NCI-H526 (cell line): ENCODE results near the gene MBD5.
"Not testable (repeated sequence)": the region's sequence is repeated elsewhere in the genome, so short reads cannot be mapped to it uniquely, and the experiment has no call there.

Source experiments
- DNase-seq, 2 experiments: peaks; one replicate each; lab custom pipeline; 2025; lab: John Stamatoyannopoulos, UW

Gene MBD5

DNA sequence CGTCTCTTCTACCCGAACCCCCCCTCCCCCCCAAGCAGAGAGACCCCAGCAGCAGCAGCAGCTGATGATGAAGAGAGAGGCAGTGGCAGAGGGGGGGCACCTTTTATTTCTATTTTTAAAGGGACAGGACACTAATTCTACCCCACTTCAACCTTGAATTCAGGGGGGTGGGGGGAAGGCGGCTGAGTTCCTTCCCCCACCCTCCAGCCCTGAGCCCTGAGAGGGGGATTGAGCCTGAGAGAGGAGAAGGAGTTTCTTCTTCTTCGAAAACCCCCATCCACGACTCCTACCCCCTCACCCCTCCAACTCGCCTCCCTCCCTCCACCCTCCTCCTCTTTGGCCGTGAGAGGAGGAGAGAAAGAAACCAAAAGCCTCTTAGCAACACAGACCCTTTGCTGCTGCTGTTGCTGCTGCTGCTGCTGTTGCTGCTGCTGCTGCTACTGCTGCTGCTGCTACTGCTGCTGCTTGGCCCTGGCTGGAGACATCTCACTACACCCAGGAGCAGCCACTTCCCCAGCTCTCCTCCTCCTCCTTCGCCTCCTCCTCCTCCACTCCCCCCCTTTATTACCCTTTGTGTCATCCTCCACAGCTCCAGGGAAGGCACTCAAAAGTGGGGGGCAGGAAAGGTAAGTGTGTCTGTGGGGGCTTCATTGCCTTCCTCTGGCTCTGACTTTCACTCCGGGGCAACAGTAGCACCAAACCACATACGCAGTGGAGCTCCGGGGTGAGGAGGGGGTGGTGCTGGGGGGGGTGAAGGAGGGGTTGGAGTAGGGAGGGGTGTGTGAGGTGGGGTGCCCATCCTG lies at the start of gene MBD5:
MBD5 (plus strand) TSS at position 33 of the 803 bp plus-strand sequence.
- peak; percentile 67 to 72 for DNase-seq

DNA sequence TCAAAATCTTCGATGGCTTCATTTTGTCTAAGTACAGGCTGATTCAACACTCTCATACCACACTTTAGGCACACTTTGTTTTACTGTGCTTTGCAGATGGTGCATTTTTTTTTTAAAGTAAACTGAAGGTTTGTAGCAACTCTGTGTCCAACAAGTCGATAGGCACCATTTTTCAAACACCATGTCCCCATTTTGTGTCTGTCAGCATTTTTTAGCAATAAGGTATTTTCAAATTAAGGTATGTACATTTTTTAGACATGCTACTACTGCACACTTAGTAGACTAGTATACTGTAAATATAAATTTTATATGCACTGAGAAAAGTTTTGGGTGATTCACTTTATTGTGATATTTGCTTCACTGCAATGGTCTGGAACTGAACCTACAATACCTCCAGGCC lies 44.8 kb upstream of the MBD5 start:
- DNase-seq = no peak

DNA sequence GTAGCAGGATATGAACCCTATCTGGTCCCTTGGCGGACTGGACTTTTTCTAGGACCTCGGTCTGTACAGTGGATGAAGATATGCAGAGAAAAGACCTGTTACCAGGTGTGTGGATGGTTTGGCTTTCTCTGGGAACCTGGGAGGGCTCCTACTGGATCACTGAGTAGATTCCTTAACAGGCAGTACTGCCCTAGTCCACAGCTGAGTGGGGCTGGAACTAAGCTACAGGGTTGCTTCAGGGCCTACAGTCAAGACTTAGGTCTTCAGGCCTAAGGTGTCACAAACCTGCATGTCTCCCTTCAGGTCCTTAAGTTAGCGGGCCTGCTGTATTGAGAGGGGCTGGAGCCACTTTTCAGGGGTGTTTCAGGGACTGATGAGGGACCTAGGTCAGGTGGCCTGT lies 43.2 kb upstream of the MBD5 start:
- no peak for DNase-seq

DNA sequence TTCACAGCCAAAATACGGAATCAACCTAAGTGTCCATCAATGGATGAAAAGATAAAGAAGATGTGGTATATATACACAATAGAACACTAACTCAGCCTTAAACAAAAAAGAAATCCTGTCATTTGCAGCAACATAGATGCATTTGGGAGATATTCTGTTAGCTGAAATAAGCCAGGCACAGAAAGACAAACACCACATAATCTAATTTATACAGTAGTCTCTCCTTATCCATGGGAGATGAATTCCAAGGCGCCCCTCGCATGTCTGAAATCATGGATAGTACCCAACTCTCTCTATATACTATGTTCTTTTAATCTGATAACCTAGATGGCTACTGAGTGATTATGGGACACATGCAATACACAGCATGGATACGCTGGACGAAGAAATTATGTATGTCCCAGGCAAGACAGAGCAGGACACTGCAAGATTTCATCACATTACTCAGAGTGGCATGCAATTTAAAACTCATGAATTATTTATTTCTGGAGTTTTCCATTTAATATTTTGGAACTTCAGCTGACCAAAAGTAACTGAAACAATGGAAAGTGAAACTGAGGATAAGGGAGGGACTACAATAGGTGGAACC lies 39.9 kb upstream of the MBD5 start:
- DNase-seq = no peak

DNA sequence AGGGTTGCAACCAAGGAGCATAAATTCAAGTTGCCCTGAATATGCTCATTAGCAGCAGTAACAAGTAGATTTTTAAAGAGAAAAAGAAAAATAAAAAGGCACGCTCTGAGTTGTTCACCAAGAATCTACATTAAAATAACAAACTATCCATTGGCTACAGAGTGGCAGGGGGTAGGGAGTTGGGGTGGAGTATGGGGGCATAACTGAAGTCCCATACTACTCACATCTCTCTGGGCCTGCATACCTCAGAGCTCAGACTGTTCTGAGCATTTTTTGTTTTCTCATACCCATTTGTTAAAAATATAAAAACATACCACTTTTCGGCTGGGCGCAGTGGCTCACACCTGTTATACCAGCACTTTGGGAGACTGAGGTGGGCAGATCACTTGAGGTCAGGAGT lies 31.8 kb upstream of the MBD5 start:
- no peak for DNase-seq

DNA sequence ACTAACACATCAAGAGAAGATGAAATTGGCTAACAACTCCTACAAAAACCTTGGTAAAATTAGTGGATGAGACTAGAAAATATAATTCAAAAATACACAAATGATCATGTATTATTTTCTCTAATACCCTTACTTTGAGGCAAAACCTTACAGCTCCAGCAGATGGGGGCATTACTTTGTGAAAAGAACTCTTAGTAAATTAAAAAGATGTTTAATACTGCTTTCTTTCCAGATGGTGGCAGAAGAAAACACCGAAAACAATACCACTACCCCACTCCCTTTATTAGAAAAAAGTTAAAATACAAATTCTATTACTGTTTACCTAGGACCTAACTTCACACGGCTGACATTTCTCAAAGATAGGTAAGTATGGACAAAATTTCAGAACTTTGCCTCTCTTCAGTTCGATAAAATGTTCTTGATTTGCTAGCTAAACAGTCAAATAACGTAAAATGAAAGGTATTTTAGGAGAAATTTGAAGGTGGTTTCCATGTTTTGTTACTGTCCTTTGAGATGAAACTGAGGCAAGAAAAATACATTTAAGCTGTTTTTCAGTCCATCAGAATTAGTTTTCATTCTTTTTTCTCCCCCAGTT lies 31.0 kb upstream of the MBD5 start:
- peak; percentile 34 to 52 for DNase-seq

DNA sequence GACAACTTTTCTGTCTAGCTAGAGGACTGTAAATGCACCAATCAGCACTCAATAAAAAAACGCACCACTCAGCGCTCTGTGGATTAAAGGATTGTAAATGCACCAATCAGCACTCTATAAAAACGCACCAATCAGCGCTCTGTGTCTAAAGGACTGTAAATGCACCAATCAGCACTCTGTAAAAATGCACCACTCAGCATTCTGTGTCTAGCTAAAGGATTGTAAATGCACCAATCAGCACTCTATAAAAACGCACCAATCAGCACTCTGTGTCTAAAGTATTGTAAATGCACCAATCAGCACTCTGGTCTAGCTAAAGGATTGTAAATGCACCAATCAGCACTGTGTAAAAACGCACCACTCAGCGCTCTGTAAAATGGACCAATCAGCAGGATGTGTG lies 25.9 kb upstream of the MBD5 start:
- DNase-seq = not testable (repeated sequence)

DNA sequence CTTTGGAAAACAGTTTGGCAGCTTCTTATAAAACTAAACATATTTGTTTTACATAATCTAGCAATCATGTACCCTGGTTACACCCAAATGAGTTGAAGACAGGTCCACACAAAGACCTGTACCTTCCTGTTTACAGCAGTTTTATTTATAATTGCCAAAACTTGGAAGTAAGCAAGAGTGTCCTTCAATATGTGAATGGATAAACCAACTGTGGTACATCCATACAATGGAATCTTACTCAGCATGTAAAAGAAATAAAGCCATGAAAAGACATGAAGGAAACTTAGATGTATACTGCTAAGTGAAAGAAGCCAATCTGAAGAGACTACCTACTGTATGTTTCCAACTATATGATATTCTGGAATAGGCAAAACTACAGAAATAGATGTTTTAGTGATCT lies 24.1 kb upstream of the MBD5 start:
- no peak for DNase-seq

DNA sequence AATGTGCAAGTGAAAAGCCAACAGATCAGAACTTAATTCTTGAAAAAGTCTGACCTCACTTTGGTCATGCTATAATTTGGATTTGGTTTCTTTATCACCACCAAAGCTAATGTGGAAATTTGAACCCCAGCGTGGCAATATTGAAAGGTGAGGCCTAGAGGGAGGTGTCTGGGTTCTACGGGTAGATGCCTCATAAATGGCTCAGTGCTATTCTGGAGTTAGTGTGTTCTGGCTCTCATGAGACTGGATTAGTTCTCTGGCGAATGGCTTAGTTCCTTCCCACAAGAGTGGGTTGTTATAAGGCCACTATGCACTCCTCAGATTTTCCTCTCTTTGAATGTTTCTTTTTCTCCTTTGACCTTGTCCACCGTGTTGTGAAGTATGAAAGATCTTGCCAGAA lies 22.7 kb upstream of the MBD5 start:
- no peak for DNase-seq

DNA sequence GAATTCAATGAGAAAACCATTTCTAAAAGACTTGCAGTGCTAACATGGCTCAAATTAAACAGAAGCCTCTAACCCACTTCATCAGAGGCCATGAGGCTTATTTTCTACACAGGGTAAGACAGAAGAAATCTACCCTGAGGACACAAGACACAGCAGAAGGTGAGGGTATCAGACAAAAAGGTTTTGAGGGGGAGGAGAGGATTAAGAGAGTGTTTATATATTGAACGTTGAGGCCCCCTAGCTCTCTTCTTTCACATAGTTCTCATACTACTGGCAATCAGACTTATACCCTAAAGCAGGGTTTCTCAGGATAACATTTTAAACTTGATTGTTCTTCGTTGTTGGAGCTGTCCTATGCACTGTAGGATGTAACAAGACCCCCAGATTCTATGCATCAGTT lies 21.8 kb upstream of the MBD5 start:
- no peak for DNase-seq

DNA sequence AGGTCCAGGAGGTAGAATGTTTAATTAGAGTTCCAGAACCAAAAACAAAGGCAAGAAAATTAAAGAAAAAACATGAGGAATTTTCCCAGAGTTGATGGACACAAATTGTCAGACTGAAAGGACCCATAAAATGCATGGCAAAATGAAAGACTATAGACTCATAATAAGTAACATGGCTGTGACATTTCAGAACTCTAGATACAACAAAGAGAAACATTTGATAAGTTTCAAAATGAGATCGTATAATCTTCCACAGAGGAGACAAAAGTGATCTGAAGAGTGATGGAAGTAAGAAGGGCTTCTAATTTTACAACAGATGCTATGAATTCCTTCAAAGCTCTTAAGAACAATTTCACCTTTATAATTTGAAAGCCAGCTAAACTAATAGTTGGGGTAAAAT lies 20.8 kb upstream of the MBD5 start:
- DNase-seq = no peak

DNA sequence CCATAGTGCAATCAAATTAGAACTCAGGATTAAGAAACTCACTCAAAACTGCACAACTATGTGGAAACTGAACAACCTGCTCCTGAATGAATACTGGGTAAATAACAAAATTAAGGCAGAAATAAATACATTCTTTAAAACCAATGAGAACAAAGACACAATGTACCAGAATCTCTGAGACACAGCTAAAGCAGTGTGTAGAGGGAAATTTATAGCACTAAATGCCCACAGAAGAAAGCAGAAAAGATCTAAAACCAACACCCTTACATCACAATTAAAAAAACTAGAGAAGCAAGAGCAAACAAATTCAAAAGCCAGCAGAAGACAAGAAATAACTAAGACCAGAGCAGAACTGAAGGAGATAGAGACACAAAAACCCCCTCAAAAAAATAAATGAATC lies 18.5 kb upstream of the MBD5 start:
- not testable (repeated sequence) for DNase-seq

DNA sequence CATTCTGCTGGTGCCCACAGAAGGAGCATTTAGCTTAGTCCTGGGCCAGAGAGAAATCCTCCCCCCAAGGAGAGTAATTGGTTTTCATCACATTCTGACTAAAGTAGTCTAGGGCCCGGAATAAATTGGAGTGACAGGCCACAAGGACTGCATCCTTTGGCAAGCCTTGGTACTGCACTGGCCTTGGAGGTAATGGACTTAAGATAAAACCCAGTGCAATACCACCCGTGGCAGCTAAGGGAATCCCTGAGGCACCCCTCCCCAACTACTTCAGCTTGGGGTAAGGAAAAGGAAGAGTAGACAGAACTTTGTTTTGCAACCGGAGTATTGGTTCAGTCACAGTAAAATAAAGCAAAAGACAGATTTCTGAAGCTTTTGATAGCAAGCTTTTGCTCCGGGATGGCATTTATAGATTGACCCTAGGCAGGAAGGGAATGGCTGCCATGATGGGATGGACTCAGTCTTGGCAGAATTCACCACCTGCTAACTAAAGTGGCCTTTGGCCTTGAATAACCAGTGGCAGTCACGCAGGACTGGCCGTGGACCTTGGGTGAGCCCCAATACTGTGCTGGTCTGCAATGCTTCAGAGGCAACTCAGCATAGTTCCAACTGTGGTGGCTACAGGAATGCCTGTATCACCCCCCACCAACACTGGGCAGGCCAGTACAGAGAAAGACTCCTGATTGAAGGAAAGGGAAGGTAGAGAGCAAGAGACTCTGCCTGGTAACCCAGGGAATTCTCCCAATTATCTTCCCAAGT lies 14.5 kb upstream of the MBD5 start:
- no peak for DNase-seq

DNA sequence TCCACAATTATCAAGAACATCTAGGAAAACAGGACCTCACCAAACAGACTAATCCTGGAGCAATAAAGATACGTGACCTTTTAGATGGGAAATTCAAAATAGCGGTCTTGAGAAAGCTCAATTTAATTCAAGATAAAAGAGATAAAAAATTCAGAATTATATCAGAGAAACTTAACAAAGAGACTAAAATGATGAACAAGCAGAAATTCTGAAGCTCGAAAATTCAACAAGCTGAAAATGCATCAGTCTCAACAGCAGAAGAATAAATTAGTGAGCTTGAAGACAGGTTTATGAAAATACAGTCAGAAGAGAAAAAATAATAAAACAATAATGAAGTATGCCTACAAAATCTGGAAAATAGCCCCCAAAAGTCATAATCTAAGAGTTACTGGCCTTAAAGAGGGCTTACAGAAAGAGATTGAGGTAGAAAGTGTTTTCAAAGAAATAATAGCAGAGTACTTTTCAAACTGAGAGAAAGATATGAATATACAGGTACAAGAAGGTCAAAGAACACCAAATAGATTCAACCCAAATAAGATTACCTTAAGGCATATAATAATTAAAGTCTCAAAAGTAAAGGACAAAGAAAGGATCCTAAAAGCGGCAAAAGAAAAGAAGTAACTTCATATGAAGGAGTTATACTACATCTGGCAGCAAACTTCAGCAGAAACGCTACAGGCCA lies 13.5 kb upstream of the MBD5 start:
- no peak for DNase-seq

DNA sequence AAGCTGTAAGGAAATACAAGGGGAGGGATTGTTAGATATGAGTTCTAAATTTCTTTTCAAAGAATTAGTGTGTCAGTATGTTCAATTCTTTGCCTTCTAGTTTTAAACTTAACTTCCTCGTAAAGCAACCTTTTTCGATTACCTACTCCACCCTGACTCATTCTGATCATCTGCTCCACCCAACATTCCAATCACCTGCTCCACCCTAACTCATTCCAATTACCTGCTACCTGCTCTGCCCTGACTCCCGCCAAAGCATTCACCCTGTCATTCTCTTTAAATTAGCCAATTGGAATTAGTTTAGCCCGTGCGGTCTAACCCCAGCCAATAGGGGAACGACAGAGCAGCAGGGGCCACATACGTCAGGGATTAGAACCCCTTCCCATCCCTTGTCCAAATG lies 12.5 kb upstream of the MBD5 start:
- DNase-seq = not testable (repeated sequence)

DNA sequence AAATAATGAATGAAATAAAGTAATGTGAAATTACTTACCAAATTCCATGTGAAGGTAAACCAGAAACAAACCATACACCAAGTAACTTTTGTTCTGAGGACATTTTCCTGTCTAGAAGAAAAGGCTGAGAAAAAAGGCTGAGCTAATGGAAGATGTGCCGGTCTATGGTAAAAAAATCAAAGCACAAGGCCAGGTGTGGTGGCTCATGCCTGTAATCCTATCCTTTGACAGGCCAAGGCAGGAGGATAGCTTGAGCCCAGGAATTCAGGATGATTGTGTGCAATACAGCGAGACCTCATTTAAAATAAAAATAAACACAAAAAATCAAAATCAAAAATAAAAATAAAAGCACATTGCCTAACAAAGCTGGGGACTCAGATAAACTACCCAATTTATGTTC lies 7.0 kb upstream of the MBD5 start:
- no peak for DNase-seq

DNA sequence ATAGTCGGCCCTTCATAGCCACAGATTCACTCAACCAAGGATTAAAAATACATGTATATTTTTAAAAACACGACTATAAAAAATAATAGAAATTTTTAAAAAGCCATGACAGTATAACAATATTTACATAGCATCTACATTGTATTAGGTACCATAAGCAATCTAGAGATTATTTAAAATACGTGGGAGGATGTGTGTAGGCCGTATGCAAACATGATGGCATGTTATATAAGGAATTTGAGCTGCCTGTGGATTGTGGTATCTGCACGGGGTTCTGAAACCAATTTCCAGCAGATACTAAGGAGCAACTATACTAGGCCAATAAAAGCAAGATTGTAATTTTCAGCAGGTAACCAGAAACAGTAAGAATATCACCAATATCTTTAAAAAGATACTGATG lies 6.3 kb upstream of the MBD5 start:
- peak in 1 of 2 experiments; percentile 46 for DNase-seq

DNA sequence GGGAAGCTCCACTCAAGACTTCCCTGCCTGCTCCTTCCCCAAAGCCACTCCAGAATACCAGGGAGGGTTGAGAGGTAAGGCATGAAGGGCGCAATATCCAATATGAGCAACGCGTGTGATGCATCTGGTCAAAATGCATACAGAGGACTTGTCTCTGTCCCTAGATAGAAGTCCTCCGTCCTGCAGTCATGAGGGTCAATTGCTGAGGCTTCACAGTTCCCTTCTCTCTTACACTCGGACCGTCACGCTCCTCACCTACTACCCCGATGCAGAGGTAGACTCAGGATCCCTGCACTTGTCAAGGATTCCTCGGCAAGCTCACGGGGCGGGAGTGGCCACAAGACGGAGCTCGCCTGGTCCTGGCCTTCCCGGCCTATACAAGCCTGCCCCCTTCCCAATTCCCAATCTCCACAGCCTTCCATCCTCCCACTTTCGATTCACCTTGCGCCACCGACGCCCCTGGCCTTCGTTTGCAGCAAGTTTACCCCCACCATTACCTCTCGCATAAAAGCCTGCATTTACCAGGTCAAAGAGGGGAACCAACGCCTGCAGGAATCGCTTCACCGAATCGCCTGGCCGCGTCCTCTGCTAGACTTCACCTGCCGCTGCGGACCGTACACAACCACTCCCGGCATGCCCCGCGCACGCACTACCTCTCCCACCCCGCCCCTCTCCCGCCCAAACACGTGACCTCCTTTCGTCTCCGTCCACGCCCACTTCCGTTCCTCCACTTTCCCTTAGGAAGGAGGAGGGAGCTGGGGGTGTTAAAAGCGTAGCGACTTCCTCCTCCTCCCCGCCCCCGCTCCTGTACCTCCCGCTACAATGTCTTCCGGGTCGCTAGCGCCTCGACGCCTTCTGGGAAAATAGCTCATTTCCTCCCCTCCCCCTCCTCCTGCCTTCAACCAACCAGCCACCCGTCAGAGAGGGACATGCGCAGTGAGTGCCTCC lies 506 bp upstream of the MBD5 start, which contains the start of gene ORC4:
ORC4 (minus strand) TSS at position 627 of the 948 bp plus-strand sequence. CDS start 44,779 bp downstream, outside the sequence.
- DNase-seq = peak; percentile 99 to 100

DNA sequence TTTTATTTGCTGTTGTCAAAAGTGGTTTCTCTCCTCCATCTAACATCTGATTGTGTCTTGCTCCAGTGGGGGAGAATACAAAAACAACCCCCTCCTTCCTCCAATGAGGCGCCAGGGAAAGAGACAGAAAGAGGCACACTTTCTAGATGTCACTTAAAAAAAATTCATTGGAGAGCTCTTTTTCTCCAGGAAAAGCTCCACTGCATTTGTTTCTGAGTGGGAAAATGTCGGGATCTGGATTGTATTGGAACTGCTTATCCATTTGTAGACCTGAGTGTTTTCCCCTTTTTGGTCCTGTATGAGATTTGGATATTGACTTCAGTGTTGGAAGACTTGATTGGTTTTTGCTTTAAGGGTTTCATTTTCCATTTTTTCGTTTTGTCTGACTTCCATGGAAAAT lies 995 bp downstream of the MBD5 start:
- peak in 1 of 2 experiments; percentile 23 for DNase-seq

DNA sequence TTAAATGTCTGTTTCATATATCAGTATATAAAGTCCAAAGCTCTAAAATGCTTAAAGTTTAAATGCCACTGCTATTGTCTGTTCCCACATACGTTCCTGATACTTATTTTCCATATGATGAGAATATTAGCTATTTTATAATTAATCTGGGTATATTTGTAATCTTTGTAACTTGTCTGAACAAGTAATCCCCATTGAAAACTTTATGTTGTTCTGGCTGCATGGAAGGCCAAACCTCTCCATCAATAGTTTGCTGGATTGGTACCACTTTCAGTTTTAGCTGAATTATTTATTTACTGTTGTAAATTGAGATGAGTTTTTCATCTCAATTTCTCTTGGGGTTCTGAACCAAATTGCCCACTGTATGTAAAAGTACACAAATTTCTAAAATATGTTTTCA lies 1.5 kb downstream of the MBD5 start:
- no peak for DNase-seq

DNA sequence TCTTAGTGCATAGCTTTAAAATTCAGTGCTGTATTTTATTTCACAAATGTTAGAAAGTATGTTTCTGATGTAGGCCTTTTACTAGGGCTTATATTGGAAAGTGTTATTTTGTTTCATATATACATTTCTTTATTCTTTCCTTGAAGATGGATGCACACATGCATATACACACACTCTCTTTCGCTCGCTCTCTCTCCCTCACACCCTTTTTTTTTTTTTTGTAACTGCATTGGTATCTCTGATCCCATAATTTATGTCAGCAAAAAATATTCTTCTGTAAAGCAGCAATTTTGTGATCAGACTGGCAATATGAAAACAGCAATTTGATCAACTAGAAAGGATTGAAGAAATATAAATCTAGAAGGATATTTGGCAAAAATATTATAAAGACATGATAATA lies 2.0 kb downstream of the MBD5 start:
- no peak for DNase-seq
